HFFc6 (cell line): ENCODE data around the gene IL1RL1. TPM values are rescaled to one million over a fixed set of nuclear protein-coding genes. Genes with fewer than 3 reads are reported as not detected.

Source experiments
- DNase-seq: peaks from one replicate; pipeline ENCODE4 v3.0.0-alpha.2; 2018
- H3K27ac Mint-ChIP-seq: 2 replicates; pipeline ENCODE4 v1.8.0; 2020; ENCODE audit warnings: mild to moderate bottlenecking, mixed read lengths
- H3K27me3 Mint-ChIP-seq: 2 replicates; pipeline ENCODE4 v1.8.0; 2021; ENCODE audit warnings: mild to moderate bottlenecking, moderate library complexity, mixed read lengths; ENCODE audit not compliant: insufficient read depth
- H3K36me3 Mint-ChIP-seq: 2 replicates; pipeline ENCODE4 v1.8.0; 2021; ENCODE audit warnings: low read depth, mixed read lengths
- H3K4me1 Mint-ChIP-seq: 2 replicates; pipeline ENCODE4 v1.8.0; 2020; ENCODE audit warnings: low read depth, mixed read lengths
- H3K4me3 Mint-ChIP-seq: 2 replicates; pipeline ENCODE4 v1.8.0; 2020; ENCODE audit warnings: mild to moderate bottlenecking, moderate library complexity, mixed read lengths
- H3K9me3 Mint-ChIP-seq: 2 replicates; pipeline ENCODE4 v1.8.0; 2020; ENCODE audit warnings: mild to moderate bottlenecking, mixed read lengths
- total RNA-seq, 6 experiments: library from RNA; stranded (reverse); fragmentation: NEBNext Ultra II Directional; extraction: Animal tissue kit (Norgen Biotek cat#: 25700); gene quantifications; 2 replicates in 1 of 6; 3 replicates in 5 of 6; pipeline ENCODE4 v1.2.3, GENCODE V29; 2021
- TF ChIP-seq, protein P1 (sequence below): fragments of 200-600 bp; sonication (generic); IDR thresholded peaks from 2 replicates; pipeline ENCODE4 v1.5.0; 2021; ENCODE audit warnings: antibody characterized with exemption, mild to moderate bottlenecking

IL1RL1 gene
- total RNA-seq, 6 experiments from 2014 or later = not detected

DNA sequence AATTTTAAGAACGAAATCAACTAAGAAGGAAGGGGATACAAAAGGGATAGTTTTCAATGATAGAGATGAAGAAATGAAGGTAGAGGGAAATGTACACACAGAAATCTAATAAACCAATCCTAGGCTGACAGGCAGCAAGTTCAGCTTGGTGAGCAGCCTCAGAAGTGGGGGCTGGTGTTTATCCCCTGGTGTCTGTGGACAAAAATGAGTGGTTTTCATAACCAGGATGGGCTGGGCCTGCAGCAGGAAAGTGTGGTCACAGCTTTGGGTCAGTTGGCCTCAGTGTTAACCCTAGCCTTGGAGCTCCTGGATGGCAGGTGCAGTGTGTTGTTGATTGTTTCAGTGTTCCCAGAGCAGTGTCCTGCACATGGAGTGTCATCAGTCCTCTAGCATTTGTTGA is 58.5 kb downstream of the IL1RL1 start:
- Mint-ChIP-seq H3K4me1 (no peaks in the 10 kb centered on the region), H3K9me3 (peaks cover 12% of the 10 kb centered on the region), H3K4me3 (no peak overlapping the region), H3K27me3 (peaks cover 7% of the 10 kb centered on the region), H3K36me3 (0 out of 2 replicates have a peak, but pooled peaks cover 7% of the 10 kb centered on the region), H3K27ac (no peak overlapping the region)
- TF ChIP-seq, protein P1, sequence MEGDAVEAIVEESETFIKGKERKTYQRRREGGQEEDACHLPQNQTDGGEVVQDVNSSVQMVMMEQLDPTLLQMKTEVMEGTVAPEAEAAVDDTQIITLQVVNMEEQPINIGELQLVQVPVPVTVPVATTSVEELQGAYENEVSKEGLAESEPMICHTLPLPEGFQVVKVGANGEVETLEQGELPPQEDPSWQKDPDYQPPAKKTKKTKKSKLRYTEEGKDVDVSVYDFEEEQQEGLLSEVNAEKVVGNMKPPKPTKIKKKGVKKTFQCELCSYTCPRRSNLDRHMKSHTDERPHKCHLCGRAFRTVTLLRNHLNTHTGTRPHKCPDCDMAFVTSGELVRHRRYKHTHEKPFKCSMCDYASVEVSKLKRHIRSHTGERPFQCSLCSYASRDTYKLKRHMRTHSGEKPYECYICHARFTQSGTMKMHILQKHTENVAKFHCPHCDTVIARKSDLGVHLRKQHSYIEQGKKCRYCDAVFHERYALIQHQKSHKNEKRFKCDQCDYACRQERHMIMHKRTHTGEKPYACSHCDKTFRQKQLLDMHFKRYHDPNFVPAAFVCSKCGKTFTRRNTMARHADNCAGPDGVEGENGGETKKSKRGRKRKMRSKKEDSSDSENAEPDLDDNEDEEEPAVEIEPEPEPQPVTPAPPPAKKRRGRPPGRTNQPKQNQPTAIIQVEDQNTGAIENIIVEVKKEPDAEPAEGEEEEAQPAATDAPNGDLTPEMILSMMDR = no peak
- no peak for DNase-seq

DNA sequence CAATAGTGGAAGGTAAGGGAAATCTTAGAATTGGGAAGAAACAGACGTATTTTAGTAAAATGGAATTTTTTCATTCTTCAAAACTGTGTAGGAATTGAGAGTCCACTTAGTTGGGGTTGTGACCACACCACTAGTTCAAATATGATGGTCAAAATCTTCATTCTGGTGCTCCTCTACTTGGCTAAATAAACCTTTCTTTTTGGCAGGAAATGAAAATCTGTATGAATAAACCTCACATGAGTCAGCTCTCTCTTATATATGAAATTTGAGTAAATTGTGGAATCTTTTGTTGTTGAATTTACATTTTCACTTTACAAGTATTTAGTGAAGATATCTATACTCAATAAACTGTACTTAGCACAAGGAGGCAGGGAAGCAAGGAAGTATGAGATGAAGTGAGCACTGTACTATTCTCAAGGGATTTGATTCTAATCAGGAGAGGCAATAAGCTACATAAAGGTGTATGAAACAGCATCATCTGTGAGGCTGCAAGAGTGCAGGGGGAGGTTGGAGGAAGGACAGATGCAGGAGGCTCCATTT is 64.8 kb downstream of the IL1RL1 start:
- TF ChIP-seq, protein P1 = no peak
- no peak for DNase-seq
- H3K36me3 Mint-ChIP-seq = no peaks in the 10 kb centered on the region
- H3K27ac Mint-ChIP-seq = no peak overlapping the region
- peaks cover 3% of the 10 kb centered on the region; the same call in 1 of the 2 replicates for H3K27me3 Mint-ChIP-seq
- H3K4me3 Mint-ChIP-seq = no peak overlapping the region
- H3K4me1 Mint-ChIP-seq = no peaks in the 10 kb centered on the region
- no peaks in the 10 kb centered on the region for H3K9me3 Mint-ChIP-seq

DNA sequence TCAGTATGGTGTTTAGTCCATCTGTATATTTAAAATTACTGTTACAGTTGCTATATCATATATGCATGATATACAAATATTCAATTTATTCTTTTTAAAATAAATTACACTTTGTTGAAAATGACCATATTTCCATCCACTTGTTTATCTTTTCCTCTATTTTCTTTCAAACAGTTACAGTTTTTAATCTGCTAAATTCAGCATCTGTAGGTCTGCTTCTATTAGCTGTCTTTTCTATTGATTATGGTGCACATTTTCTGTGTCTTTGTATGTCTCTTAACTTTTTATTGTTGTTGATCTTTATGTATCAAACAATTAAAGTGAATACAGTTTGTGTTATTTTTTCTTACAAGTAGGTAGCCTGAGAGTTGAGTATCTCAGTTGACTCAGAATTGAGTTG is 72.4 kb downstream of the IL1RL1 start:
- Mint-ChIP-seq H3K4me3 (no peak overlapping the region), H3K9me3 (peaks cover 10% of the 10 kb centered on the region), H3K27ac (no peak overlapping the region), H3K27me3 (peaks cover 4% of the 10 kb centered on the region; the same call in 1 of the 2 replicates), H3K36me3 (no peaks in the 10 kb centered on the region), H3K4me1 (no peaks in the 10 kb centered on the region)
- TF ChIP-seq, protein P1 = no peak
- no peak for DNase-seq

DNA sequence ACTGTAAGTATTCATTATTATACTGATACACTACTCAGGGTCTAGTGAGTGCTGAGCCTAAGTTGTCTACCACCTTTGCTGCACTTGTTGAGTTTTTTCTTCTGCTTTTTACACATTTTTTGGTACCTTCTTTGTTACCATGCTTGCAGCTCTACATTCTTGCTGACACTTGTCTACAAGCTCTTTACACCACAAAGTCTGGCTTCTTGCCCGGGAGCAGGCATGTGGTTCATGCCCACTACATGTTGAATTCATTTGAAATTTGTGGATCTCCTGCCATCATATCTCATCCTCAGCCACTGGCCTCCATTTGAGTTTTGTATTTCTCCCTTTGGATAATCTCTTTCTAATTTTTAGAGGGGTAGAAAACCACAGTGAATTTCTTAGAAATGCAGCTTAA is 74.2 kb downstream of the IL1RL1 start:
- no peaks in the 10 kb centered on the region for H3K36me3 Mint-ChIP-seq
- H3K27ac Mint-ChIP-seq = no peak overlapping the region
- H3K27me3 Mint-ChIP-seq = peaks cover 4% of the 10 kb centered on the region; the same call in 1 of the 2 replicates
- no peak overlapping the region for H3K4me3 Mint-ChIP-seq
- H3K9me3 Mint-ChIP-seq = peaks cover 10% of the 10 kb centered on the region
- TF ChIP-seq, protein P1 = no peak
- no peak for DNase-seq
- no peaks in the 10 kb centered on the region for H3K4me1 Mint-ChIP-seq

DNA sequence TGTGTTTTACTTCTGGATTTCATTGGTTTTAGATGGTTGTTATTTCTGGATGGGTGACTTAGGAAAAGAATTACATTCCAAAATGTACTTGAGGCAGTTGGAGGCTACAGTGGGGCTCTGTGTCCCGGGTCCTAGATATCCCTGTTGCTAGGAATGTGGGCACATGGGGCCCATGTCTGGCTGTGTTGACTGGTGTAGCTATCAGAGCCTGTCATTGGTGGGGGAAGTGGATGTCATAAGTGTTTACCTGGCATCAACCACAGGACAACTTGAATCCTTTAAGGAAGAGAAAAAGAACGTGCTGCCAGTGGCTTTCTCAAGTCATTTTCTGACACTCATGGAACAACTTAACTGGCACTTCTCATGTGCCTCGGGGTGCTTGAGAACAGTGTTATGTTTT is 74.6 kb downstream of the IL1RL1 start:
- no peak overlapping the region for H3K4me3 Mint-ChIP-seq
- no peak for DNase-seq
- H3K9me3 Mint-ChIP-seq = peaks cover 10% of the 10 kb centered on the region
- peaks cover 4% of the 10 kb centered on the region; the same call in 1 of the 2 replicates for H3K27me3 Mint-ChIP-seq
- H3K36me3 Mint-ChIP-seq = no peaks in the 10 kb centered on the region
- no peaks in the 10 kb centered on the region for H3K4me1 Mint-ChIP-seq
- no peak overlapping the region for H3K27ac Mint-ChIP-seq
- TF ChIP-seq, protein P1 = no peak
